Stimulated activated CD4-positive, alpha-beta T cell treated with anti-CD3 and anti-CD28 coated beads, TNF-alpha, amount 100 ng/mL, for 48 hours (primary cell): Measurements from ENCODE around the gene CCL25.

Source experiments
- DNase-seq, 3 donors: peaks; one replicate each; pipeline ENCODE4 v3.0.0-alpha.2; 2020; ENCODE audit warnings: low read depth in 3 of 3

Gene CCL25

GRCh38 chr19:8109890-8110662 lies 57.5 kb downstream of the CCL25 start:
- DNase-seq: no peak

- no peak for DNase-seq
Measured at GRCh38 chr19:8110931-8111330, 58.4 kb downstream of the CCL25 start.

GRCh38 chr19:8111376-8111775 lies 58.8 kb downstream of the CCL25 start:
- DNase-seq: no peak
